ENCODE results near the gene PGA5.
"Not testable (repeated sequence)": the region's sequence is repeated elsewhere in the genome, so short reads cannot be mapped to it uniquely, and the experiment has no call there.

The PGA5 gene

GRCh38 chr11:61202950-61203746, 37.8 kb upstream of the PGA5 start, which contains the start of gene PGA3:
TSS of gene PGA3 (plus strand) at chr11:61203515. CDS start at chr11:61203565, 50 bp downstream.
- DNase-seq (ENCODE audit: low spot score); H2BK15ac ChIP-seq (ENCODE audit: low read length): not testable (repeated sequence)

GRCh38 chr11:61203873-61204272, 37.1 kb upstream of the PGA5 start:
- not testable (repeated sequence) for H3K9me3 ChIP-seq (replicated peaks in 1 of 2; ENCODE audit: control insufficient read depth in 2 of 2, insufficient read depth in 1 of 2, low read depth in 1 of 2, low read length in 2 of 2); H3K23ac ChIP-seq (ENCODE audit: low read depth, low read length, poor library complexity); H2BK15ac ChIP-seq (ENCODE audit: low read length); H3K79me1 ChIP-seq (ENCODE audit: low read depth, low read length); H3K4me2 ChIP-seq (ENCODE audit: insufficient read depth, low read length, poor library complexity, severe bottlenecking); H4K8ac ChIP-seq (ENCODE audit: low read depth, low read length); H3K18ac ChIP-seq (ENCODE audit: low read length); H3K27ac ChIP-seq (replicated peaks; ENCODE audit: low read length); H2BK12ac ChIP-seq (ENCODE audit: low read length); H3K4me3 ChIP-seq (ENCODE audit: low read length in 2 of 2); H2BK120ac ChIP-seq (ENCODE audit: low read depth, low read length); H3K4me1 ChIP-seq (ENCODE audit: control insufficient read depth in 2 of 2, insufficient read depth in 1 of 2, low read depth in 1 of 2, low read length in 2 of 2); H3K36me3 ChIP-seq (replicated peaks in 1 of 2; ENCODE audit: control insufficient read depth in 2 of 2, insufficient read depth in 2 of 2, low read length in 2 of 2); H3K4ac ChIP-seq (ENCODE audit: low read length); H3K27me3 ChIP-seq (ENCODE audit: control insufficient read depth in 3 of 3, insufficient read depth in 3 of 3, low read depth in 1 of 3, low read length in 3 of 3); H2AK5ac ChIP-seq (ENCODE audit: low read depth, low read length); H4K91ac ChIP-seq (ENCODE audit: low read depth, low read length, poor library complexity); H2BK5ac ChIP-seq (ENCODE audit: low read length); DNase-seq (ENCODE audit: low spot score); H2AFZ ChIP-seq (ENCODE audit: low read length); H3K14ac ChIP-seq (ENCODE audit: low read length); H3K9ac ChIP-seq (ENCODE audit: low read depth, low read length, poor library complexity)
- WGBS, 2 donors (ENCODE audit: extremely low coverage in 2 of 2, insufficient read length in 2 of 2, insufficient replicate concordance in 1 of 2) = no CpG with 5 or more reads among the region's 5 CpGs

More at GRCh38 chr11:61202950-61203746, 37.8 kb upstream of the PGA5 start, which contains the start of gene PGA3:
- H3K23ac ChIP-seq (ENCODE audit: low read depth, low read length, poor library complexity); H3K4me3 ChIP-seq (ENCODE audit: low read length in 2 of 2); H4K91ac ChIP-seq (ENCODE audit: low read depth, low read length, poor library complexity); H2AFZ ChIP-seq (ENCODE audit: low read length); H3K9me3 ChIP-seq (replicated peaks in 1 of 2; ENCODE audit: control insufficient read depth in 2 of 2, insufficient read depth in 1 of 2, low read depth in 1 of 2, low read length in 2 of 2); H3K9ac ChIP-seq (ENCODE audit: low read depth, low read length, poor library complexity); H3K18ac ChIP-seq (ENCODE audit: low read length); H3K4ac ChIP-seq (ENCODE audit: low read length); H2BK5ac ChIP-seq (ENCODE audit: low read length); H3K36me3 ChIP-seq (replicated peaks in 1 of 2; ENCODE audit: control insufficient read depth in 2 of 2, insufficient read depth in 2 of 2, low read length in 2 of 2); H3K27ac ChIP-seq (replicated peaks; ENCODE audit: low read length); H3K14ac ChIP-seq (ENCODE audit: low read length); H3K27me3 ChIP-seq (ENCODE audit: control insufficient read depth in 3 of 3, insufficient read depth in 3 of 3, low read depth in 1 of 3, low read length in 3 of 3); H4K8ac ChIP-seq (ENCODE audit: low read depth, low read length); H3K79me1 ChIP-seq (ENCODE audit: low read depth, low read length); H2AK5ac ChIP-seq (ENCODE audit: low read depth, low read length); H2BK12ac ChIP-seq (ENCODE audit: low read length); H3K4me2 ChIP-seq (ENCODE audit: insufficient read depth, low read length, poor library complexity, severe bottlenecking); H3K4me1 ChIP-seq (ENCODE audit: control insufficient read depth in 2 of 2, insufficient read depth in 1 of 2, low read depth in 1 of 2, low read length in 2 of 2); H2BK120ac ChIP-seq (ENCODE audit: low read depth, low read length): not testable (repeated sequence)
- no CpG with 5 or more reads among the region's 18 CpGs for WGBS, 2 donors (ENCODE audit: extremely low coverage in 2 of 2, insufficient read length in 2 of 2, insufficient replicate concordance in 1 of 2)

GRCh38 chr11:61204502-61205059, 36.4 kb upstream of the PGA5 start:
- not testable (repeated sequence) for H2BK5ac ChIP-seq (ENCODE audit: low read length); H4K8ac ChIP-seq (ENCODE audit: low read depth, low read length); H2BK12ac ChIP-seq (ENCODE audit: low read length); H2BK120ac ChIP-seq (ENCODE audit: low read depth, low read length); H3K36me3 ChIP-seq (replicated peaks in 1 of 2; ENCODE audit: control insufficient read depth in 2 of 2, insufficient read depth in 2 of 2, low read length in 2 of 2); H3K9ac ChIP-seq (ENCODE audit: low read depth, low read length, poor library complexity); H3K27me3 ChIP-seq (ENCODE audit: control insufficient read depth in 3 of 3, insufficient read depth in 3 of 3, low read depth in 1 of 3, low read length in 3 of 3); H2BK15ac ChIP-seq (ENCODE audit: low read length); H3K9me3 ChIP-seq (replicated peaks in 1 of 2; ENCODE audit: control insufficient read depth in 2 of 2, insufficient read depth in 1 of 2, low read depth in 1 of 2, low read length in 2 of 2); H2AK5ac ChIP-seq (ENCODE audit: low read depth, low read length); H3K79me1 ChIP-seq (ENCODE audit: low read depth, low read length); H3K18ac ChIP-seq (ENCODE audit: low read length); H3K14ac ChIP-seq (ENCODE audit: low read length); H3K23ac ChIP-seq (ENCODE audit: low read depth, low read length, poor library complexity); H4K91ac ChIP-seq (ENCODE audit: low read depth, low read length, poor library complexity); H3K27ac ChIP-seq (replicated peaks; ENCODE audit: low read length); H3K4me1 ChIP-seq (ENCODE audit: control insufficient read depth in 2 of 2, insufficient read depth in 1 of 2, low read depth in 1 of 2, low read length in 2 of 2); DNase-seq (ENCODE audit: low spot score); H3K4me2 ChIP-seq (ENCODE audit: insufficient read depth, low read length, poor library complexity, severe bottlenecking); H3K4ac ChIP-seq (ENCODE audit: low read length); H3K4me3 ChIP-seq (ENCODE audit: low read length in 2 of 2)
- no CpG with 5 or more reads among the region's 14 CpGs for WGBS, 2 donors (ENCODE audit: extremely low coverage in 2 of 2, insufficient read length in 2 of 2, insufficient replicate concordance in 1 of 2)
- peak overlapping the region; percentile 57 for H2AFZ ChIP-seq (ENCODE audit: low read length)

GRCh38 chr11:61207636-61208310, 33.2 kb upstream of the PGA5 start:
- H3K14ac ChIP-seq (ENCODE audit: low read length); H4K8ac ChIP-seq (ENCODE audit: low read depth, low read length); H3K4me2 ChIP-seq (ENCODE audit: insufficient read depth, low read length, poor library complexity, severe bottlenecking); H3K36me3 ChIP-seq (replicated peaks in 1 of 2; ENCODE audit: control insufficient read depth in 2 of 2, insufficient read depth in 2 of 2, low read length in 2 of 2); H3K79me1 ChIP-seq (ENCODE audit: low read depth, low read length); H3K23ac ChIP-seq (ENCODE audit: low read depth, low read length, poor library complexity); H2BK5ac ChIP-seq (ENCODE audit: low read length); H2BK15ac ChIP-seq (ENCODE audit: low read length); DNase-seq (ENCODE audit: low spot score); H3K9me3 ChIP-seq (replicated peaks in 1 of 2; ENCODE audit: control insufficient read depth in 2 of 2, insufficient read depth in 1 of 2, low read depth in 1 of 2, low read length in 2 of 2); H3K4me1 ChIP-seq (ENCODE audit: control insufficient read depth in 2 of 2, insufficient read depth in 1 of 2, low read depth in 1 of 2, low read length in 2 of 2); H3K27ac ChIP-seq (replicated peaks; ENCODE audit: low read length); H3K18ac ChIP-seq (ENCODE audit: low read length); H3K4ac ChIP-seq (ENCODE audit: low read length); H4K91ac ChIP-seq (ENCODE audit: low read depth, low read length, poor library complexity); H3K9ac ChIP-seq (ENCODE audit: low read depth, low read length, poor library complexity); H2BK12ac ChIP-seq (ENCODE audit: low read length); H2AK5ac ChIP-seq (ENCODE audit: low read depth, low read length); H3K4me3 ChIP-seq (ENCODE audit: low read length in 2 of 2); H2BK120ac ChIP-seq (ENCODE audit: low read depth, low read length); H2AFZ ChIP-seq (ENCODE audit: low read length); H3K27me3 ChIP-seq (ENCODE audit: control insufficient read depth in 3 of 3, insufficient read depth in 3 of 3, low read depth in 1 of 3, low read length in 3 of 3): not testable (repeated sequence)
- no CpG with 5 or more reads among the region's 9 CpGs for WGBS, 2 donors (ENCODE audit: extremely low coverage in 2 of 2, insufficient read length in 2 of 2, insufficient replicate concordance in 1 of 2)
